Stimulated activated naive CD4-positive, alpha-beta T cell (primary cell): ENCODE results near the gene ALKBH8.
"Not testable (repeated sequence)": the region's sequence is repeated elsewhere in the genome, so short reads cannot be mapped to it uniquely, and the experiment has no call there.

Experiments
- DNase-seq, 6 experiments: peaks; one replicate each; lab custom pipeline; 2025; lab: John Stamatoyannopoulos, UW

Gene ALKBH8, protein sequence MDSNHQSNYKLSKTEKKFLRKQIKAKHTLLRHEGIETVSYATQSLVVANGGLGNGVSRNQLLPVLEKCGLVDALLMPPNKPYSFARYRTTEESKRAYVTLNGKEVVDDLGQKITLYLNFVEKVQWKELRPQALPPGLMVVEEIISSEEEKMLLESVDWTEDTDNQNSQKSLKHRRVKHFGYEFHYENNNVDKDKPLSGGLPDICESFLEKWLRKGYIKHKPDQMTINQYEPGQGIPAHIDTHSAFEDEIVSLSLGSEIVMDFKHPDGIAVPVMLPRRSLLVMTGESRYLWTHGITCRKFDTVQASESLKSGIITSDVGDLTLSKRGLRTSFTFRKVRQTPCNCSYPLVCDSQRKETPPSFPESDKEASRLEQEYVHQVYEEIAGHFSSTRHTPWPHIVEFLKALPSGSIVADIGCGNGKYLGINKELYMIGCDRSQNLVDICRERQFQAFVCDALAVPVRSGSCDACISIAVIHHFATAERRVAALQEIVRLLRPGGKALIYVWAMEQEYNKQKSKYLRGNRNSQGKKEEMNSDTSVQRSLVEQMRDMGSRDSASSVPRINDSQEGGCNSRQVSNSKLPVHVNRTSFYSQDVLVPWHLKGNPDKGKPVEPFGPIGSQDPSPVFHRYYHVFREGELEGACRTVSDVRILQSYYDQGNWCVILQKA

DNA sequence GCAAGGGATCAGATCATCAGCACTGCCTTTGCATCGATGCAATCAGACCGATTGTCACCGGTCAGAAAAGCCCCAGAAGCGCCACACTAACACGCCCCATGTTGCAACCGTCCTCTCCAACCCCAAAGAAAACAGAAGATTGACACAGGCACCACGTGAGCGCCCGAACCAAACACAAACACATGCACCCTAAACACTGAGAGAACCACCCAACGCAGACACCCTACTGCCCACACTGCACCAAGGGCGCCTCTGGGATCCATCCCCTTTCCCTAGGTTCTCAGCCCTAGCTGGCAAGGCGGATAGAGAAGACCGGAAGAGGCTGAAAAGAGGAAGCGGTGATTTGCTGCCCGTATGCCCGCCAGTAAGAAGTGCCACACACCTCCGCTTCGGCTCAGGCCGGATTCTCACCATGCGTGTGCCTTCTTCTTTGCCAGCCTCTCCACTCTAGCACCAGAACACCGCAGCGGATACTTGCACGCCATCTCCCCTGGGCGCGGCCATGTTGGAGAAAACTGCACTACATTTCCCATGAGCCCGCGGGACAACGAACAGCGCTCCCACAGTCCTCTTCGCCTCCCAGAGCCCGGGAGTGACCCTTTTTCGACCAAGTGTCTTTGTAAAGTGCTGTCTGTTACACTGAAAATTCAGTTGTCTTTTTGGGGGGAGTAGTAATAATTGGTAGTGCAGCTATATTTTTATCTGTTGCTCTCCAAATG is at the start of gene ALKBH8:
Gene ALKBH8, minus strand, starts transcription at position 517 of the 719 bp plus-strand sequence. CDS start 4,842 bp downstream, outside the sequence.
- peak; percentile 55 to 76 (median 68) for DNase-seq

DNA sequence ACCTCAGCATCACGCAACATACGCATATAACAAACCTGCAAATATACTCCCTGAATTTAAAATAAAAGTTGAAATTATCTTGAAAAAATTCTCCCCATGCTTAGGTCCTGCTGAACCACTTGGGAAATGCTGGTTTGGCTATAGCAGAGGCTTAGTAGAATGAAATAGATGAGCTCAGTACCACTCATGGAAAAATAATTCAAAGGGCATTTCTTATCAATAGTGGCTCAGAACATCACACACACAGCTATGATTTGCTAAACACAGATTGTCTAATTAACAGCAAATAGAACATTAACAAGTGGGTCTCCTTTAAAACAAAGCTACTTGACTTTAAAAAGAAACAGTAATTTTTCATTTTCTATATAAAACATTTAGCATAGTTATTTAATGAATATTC is 46.9 kb upstream of the ALKBH8 start:
- no peak for DNase-seq

DNA sequence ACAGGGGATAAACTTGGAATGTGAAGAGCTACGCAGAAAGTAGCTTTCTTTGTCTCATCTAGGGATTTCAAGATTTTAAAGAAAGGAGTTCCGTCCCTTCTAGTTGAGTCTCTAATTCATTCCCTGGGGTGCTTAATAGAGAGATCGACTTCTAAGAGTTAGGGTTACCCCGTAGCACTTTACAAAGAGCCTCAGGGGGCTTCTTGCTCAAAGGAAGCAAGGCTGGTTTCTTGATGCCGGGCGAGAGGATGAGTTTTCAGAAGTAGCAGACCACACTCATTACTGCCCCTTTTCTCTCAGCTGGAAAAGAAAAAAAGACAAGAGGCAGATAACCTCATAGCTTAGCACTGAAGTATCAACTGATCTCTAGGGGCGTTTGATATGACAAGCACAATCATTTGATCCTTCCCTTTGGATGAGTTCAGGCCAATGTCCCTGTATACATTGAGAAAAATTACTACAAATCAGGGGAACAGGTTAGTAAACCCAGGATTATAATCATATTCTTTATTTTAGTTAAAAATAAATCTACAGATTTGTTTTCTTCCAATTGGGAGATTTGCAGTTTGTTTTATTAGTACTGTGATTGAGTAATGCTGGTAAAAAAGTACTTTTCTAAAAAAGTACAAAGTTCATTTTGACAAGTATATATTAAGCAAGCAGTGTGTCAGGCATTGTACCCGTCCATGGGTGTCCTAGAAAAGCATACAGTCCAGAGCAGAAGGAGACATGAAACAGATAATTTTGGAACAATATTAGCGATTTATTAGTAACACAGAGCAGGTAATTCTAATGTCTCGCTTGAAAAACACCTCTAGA is 44.1 kb upstream of the ALKBH8 start:
- no peak for DNase-seq

DNA sequence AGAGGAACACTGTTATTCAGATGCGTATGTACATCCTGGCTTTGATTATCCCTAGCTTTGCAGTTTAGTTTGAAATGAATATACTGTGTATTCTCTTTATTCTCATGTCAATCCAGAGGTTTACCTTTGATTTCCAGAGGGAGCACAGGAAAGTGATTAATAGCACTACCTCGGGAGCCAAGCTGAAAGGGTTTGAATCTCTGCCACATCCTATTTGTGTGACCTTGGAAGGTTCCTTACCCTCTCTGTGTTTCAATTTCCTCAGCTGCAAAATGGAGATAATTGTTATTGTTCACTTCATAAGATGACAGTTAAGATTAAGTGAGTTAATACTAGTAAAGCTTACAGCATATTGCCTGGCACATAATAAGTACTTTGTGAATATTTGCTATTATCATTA is 43.3 kb upstream of the ALKBH8 start:
- DNase-seq = no peak

DNA sequence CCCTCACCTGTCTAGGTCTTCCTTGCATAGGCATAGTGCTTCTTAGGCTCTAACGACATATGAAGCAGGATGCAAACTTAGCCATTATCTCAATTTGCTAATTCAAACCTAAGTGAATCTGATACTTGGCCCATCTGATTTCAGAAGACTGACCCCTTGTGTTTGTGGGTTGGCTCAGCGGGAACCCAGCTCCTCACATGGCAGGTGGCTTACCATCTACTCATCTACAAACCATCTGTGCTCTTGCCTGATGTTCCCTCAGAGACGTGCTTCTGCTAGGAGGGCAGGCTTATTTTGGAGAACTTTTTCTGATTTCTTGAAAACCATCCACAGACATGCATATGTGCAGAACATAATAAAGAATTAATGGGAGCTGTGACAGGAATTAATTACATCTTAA is 40.6 kb upstream of the ALKBH8 start:
- no peak for DNase-seq

DNA sequence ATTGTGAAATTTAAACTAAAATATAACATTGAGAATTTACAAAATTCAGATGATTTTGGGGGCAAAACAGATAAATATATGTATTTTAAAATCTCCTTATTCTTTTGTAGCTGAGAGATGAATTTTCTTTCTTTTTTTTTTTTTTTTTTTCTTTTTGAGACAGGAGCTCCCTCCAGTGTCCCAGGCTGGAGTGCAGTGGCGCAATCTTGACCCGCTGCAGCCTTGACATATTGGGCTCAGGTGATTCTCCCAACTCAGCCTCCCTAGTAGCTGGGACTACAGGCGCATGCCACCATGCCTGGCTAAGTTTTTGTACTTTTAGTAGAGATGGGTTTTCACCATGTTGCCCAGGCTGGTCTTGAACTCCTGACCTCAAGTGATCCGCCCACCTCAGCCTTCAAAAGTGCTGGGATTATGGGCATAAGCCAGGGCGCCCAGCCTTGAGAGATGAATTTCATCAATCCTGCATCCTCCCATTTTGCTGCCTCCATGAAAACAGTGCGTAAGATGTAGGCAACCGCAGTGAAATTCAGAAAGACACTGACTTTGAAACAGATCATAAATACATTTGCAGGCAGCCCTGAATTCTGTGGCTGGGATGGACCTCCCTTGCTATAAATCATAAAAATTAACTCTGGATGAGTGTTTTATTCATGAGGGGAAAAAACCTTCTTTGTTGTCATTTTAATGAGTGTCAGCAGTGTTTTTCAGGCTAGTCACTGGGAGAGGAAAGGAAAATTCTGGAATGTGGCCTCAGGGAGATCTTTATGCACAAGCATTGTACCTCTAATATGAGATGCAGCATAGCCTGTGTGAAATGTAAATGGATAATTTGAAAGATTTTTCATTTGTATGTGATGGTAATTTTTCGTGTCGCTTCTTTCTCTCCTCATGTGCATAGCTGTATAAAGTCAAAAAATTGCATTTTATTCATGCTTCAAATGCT is 39.8 kb upstream of the ALKBH8 start:
- no peak for DNase-seq

DNA sequence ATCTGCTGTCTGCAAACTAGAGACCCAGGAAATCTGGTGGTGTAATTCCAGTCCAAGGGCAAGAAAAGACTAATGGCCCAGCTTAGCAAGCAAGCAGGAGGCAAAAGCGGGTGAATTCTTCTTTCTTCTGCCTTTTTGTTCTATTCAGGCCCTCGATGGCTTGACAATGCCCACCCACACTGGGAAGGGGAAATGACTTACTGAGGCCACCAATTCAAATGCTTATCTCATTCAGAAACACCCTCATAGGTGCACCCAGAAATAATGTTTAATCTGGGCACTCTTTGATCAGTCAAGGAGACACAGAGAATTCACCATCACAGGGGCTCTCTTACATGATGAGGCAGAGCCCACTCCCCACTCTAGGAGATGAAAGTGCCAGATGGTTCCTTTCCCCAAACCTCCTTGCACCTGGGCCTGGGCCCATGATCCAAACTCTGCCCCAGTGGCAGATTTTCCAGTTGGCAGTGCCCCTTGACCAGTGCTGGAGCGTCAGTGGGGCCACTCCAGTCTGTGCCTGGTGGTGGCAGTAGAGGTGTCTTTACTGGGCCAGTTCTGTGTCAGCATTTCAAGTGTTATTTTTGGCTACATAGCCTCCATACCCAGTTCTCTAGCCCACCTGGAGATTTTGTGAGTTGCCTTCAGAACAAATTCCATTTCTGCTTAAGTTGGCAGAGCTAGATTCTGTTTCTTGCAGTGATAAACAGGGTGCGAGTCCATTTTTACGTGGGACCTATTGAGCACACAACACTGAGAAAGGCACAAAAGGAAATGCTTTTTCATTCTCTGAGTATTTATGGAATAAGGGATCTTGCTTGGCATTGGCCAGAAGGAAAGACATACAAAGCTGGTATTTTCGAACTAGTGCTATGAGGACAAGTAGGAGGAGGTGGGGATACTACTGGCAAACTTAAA is 32.9 kb upstream of the ALKBH8 start:
- no peak for DNase-seq

DNA sequence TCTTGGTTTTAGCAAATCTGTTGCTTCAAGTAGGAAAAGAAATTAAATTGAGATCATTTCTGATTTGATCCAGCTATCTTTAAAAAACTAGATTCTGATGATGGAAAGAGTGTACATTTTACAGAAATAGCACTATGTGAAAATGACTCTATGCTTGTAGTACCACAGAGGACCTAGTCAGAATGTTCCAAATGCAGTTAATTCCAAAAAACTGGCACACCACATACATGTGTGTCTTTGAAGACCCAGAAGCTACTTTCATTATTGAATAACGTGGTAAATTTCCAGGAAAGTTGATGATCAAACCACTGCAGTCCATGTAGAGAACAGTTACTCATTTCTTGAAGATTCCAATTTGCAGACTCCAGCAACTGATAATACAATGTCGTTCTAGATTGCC is 29.2 kb upstream of the ALKBH8 start:
- DNase-seq = no peak

DNA sequence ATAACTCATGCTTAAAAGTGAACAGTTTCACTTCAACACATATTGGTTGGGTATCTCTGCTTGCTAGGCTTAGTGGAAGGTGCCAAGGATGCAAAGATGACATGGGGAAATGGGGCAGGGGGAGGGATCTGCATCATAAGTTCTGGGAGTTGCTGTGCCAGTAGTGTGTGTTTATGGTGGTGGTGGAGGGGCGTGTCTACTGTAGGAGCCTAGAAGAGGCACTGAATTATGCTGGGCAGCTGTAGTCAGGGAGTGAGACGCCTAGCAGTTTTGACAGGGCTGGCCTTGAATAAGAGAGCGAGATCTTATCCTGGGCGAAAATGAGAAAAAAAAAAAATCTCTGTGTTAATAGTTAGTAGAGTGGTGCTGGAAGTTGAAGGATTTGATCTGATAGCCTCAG is 28.4 kb upstream of the ALKBH8 start:
- DNase-seq = no peak

DNA sequence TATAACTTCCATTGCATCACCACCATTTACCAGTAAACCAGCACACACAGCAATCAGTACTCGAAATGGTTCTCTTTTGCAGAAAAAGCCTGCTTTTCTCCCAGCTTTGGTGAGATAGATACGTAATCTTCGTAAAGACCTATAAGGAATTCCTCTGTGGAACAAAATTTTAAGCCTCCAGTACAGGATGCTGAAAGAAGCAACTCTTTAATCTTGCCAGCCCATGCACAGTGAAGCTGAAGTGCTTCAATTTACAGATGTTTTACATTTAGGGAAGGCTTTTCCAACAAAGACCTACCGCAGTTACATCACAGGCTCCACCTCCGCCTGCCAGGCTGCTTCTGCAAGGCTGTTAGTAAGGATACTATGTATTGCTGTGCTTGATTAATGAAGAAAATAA is 27.3 kb upstream of the ALKBH8 start:
- DNase-seq = no peak

DNA sequence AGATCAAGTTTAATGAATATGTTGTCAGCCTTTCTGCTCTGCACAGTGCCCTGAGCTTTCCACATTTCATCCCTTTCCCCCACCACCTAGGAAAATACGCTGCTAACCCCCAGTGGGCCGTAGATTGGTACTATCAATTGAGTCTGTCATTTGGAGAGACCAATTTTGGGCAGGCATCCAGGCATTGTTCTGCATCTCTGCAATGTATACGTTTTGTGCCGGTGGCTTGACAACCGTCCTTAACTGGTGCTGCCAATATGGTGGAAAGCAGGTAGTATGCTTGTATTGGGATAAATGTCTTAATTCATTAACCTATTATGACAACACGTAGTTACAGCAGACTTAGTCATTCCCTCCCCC is 26.7 kb upstream of the ALKBH8 start:
- DNase-seq = peak in 1 of 6 experiments; percentile 29

DNA sequence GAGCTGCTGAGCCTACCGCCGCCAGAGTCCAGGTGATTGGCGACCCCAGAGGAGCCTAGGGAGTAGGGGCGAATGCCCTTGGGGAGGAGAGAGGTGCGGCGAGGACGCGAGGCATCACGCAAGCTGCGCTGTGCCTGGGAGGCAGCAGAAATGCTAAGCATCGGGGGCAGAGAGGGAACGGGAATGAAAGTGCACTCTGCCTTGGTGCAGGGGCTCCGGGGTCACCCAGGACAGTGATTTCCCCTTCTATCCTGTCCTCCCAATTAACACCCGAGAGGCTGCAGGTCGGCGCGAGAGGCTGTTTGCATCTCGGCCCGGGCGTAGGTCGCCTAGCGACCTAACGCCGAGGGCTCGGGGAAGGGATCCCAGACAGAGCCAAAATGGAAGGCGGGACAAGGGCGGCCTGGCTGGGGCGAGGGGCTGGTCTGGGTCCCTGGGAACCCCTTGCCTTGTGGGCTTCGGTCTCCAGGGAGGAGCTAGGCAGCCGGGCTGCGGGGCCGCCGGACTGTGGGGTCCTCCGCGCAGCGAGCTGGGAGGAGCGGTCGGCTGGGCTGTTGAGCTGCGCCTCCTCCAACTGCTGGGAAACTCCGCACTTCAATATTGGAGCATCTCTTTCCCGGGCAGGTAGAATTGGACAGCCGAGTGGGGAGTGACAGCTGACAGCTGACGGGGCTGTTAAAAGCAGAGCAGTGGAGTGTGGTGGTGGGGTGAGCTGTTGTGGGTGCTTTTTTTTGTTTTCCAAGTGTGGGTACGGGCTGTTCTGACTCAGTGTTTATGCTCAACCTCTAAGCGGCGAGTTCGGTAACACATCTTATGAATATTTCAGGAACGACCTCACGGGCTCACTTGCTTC is 26.1 kb upstream of the ALKBH8 start:
- DNase-seq = peak in 3 of 6 experiments; percentile 6 to 52 (median 29)

DNA sequence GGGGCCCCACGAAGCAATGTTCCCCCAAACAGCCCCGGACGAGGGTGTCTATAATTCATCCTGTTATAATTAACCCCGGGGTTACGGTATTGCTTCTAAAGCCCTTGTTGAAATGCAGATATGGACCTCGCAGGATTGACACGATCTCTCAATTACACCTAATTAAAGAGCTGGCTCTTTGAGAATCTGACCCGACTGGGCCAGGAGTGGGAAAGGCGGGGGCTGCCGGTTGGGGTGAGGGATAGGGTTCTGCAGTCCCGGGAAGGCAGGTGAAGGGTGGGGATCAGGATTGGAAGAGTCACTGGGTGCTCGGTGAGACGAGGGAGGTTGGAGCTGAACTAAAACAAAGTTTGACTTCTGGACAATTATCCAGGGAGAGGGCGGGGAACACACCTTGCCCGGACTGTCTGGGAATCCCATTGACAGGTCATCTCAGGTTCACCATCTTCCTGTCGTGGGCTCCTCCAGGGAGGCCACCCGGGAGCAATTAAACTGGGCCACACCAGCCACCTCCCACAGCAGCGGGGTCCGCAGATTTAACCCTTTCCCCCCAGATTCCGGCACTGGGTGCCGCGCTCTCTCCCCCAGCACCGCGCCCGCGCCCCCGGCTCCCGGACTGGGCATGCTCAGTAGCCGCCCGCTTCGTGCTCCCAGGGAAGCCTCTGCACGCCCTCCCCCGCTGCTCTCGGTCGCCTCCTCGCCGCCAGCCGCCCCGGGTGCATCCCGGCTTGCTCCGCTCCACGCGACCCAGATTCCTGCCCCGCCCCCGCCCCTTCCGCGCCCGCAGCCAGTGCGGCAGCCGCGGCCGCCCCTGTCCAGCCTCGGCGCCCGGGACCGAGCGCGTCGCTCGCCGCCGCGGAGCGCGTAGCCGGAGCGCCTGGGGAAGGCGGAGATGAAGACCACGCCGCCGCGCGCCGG is 25.2 kb upstream of the ALKBH8 start, which contains the start of gene ELMOD1:
Gene ELMOD1, plus strand, starts transcription at position 688 of the 918 bp plus-strand sequence. CDS start 27,043 bp downstream, outside the sequence.
- peak in 4 of 6 experiments; percentile 9 to 38 (median 22) for DNase-seq

DNA sequence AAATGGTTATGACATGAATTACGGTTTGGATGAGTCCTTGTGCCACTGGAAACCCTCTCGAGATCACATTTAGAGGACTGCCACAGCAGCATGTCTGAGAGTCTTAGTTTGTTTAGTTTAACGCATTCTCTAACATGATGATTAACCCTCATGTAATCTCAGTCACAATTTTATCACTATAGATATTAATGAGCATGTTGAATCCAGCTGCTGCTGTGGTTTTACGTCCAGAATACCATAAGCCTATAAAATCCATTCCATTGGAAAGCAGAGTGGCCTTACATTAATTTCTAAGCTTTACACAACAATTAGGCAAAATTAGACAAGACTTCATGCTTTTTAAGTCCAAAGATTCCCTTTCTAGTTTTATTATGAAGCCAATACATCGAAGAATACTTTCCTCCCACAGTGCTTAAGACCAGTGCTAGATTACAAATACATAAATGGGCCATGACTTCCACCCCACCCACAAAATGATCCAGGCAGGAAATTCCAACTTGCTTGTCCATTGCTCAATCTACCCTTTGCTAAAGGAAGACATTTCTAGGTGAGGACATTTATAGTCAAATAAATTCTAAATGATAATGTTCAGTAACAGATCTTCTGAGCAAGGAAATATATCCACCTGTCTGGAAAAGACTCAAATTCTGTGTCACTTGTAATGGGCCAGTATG is 21.9 kb upstream of the ALKBH8 start:
- DNase-seq = no peak

DNA sequence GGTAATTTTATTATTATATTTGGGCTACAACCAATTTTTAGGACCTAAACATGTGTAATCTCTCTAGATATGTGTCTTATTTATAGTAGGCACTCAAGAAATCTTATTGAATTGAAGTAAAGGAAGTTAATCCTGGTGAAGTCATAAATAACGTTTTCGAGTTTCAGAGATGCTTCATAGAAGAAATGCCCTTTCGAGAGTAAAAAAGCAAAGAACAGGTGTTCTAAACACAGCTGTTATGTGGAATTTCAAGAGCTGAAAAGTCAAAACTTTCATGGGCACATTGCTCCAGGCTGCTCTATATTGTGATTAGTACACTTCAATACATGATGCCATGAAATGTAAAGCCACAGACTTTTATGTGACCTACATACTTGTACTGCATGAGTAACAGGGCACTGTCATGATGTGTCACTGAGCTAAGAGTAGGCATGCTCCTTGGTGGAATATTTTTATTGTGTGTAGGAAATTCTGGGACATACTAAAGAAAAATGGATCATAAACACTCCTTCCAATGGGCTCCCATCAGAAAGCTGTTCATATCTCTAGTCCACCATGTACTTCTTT is 18.2 kb upstream of the ALKBH8 start:
- no peak for DNase-seq

DNA sequence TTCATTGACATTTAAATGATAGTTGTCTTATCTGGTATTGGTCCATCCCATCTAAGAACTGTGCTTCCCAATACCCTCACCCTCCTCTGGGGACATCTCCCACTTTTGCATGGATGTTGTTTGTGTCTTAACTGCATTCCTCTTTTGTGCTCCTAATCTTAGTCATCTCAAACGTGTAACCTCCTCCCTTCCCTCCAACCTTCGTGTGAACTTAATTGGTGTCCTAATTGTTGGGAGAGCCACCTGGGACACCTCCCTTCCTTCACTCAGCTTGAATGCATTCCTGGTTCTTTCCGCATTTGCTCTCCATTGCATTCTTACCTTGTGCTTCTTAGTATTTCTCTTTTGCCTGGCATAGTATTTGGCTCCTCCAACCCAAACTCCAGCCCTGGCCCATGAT is 15.6 kb upstream of the ALKBH8 start:
- DNase-seq = no peak

DNA sequence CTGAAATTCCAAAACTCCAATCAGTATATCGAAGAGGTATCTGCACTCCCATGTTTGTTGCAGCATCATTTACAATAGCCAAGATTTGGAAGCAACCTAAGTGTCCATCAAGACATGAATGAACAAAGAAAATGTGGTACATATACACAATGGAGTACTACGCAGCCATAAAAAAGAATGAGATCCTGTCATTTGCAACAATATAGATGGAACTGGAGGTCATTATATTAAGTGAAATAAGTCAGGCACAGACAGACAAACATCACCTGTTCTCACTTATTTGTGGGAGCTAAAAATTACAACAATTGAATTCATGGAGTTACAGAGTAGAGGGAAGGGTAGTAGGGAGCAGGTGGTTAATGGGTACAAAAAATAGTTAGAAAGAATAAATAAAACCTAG is 13.6 kb upstream of the ALKBH8 start:
- not testable (repeated sequence) for DNase-seq
